NCI-H1092 (cell line): ENCODE data around the gene KCNT1.
"Not testable (repeated sequence)": the region's sequence is repeated elsewhere in the genome, so short reads cannot be mapped to it uniquely, and the experiment has no call there.

Experiments used
- DNase-seq: peaks from one replicate; lab custom pipeline; 2025; lab: John Stamatoyannopoulos, UW

The KCNT1 gene

DNA sequence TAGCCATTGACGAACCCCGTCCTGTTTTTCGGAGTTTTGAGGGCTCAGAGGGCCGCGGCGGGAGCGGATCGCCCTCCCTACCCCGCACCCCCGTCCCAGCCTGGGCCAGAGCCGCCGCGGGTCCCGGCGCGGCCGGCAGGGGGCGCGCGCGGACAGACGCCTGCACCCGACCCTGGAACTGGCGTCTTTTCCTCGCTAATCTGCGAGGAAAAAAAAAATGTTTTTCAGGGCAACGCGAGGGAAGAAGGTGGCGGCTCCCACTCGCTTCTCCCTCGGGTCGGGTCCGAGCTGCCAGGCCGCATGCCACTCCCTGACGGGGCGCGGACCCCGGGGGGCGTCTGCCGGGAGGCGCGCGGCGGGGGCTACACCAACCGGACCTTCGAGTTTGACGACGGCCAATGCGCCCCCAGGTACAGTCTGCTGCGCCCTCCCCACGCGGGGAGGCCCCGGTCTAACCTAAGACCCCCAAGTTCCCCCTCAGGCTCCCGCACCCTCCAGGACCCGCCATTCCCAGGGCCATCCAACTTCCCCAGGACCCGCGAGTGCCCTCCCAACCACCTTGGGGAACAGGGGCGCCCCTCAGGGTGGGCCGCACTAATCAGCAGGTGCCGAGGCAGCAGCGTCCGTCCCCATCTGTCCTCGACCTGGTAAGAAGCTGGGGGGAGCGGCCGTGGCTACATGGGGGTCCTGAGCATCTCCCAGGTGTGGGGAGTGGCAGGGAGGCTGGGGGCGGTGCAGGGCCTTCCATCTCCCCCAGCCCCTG is at the start of gene KCNT1:
KCNT1 (plus strand) TSS at position 227 of the 763 bp plus-strand sequence; CDS start at position 301, 74 bp downstream.
- DNase-seq, result no peak

DNA sequence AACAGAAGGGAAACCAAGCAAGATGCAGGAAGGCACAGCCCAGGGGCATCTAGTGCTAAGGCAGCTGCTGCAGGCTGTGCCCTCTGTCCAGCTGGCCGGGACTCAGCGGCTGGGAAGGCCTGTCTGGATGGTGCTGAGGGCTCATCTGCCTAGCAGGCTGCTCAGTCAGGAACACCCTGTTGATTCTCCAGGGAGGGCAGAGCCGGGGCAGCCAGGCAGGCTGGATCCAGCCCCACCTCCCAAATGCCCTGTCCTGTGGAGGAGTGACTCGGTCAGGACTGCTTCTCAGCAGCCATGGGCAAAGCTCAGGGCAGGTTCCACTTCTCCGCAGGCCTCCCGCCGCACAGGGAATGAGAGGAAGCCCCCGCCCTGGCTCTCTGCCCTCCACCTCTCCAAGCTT is 46.7 kb upstream of the KCNT1 start:
- DNase-seq, result no peak

DNA sequence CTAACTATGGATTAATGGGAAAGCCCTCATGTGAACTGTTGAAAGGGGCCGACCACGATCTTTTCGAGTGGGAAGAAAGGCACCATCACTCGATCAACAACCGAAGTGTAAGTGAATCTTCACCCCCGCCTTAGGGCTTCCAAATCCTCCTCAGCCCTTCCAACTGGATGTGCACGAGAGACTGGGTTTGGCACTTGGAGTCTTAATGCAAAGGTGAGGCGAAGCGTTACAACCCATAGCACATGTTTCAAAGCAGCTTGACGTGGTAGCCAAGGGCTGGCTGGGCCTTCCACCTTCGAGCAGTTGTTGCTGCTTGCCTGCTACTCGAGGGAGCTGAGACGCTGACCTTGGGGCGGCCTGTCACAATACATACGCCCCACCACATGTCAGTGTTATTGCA is 44.6 kb upstream of the KCNT1 start:
- no peak for DNase-seq

DNA sequence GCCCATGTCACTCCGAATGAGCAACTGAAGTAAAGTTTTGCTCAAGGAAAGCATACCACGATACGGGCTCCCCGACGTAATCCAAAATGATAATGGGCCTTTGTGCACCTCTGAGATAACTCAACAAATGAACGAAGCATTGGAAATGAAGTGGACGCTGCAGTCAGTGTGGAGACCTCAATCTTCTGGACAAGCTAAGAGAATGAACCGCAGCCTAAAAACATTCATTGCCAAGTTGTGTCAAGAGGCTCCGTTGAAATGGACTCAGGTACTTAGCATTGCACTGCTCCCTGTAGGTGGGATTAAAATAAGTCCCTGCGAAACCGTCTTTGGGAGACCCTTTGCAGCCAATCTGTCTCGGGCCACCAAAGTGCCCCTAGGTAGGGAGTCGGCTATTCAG is 42.7 kb upstream of the KCNT1 start:
- no peak for DNase-seq

DNA sequence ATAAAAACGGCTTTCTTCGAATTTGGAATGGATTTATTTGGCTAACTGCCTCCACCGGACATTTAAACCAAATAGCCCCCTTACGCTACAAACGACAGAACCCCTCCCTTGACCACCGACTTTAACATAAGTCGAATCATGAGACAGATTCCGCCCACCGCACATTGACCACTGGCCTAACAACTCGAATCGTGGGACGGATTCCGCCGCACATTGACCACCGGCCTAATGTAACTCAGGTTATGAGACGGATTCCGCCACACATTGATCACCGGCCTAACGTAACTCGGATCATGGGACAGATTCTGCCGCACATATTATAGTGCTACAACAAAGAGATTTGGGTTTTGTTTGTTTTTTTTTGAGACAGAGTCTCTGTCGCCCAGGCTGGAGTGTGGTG is 41.6 kb upstream of the KCNT1 start:
- DNase-seq, result no peak

DNA sequence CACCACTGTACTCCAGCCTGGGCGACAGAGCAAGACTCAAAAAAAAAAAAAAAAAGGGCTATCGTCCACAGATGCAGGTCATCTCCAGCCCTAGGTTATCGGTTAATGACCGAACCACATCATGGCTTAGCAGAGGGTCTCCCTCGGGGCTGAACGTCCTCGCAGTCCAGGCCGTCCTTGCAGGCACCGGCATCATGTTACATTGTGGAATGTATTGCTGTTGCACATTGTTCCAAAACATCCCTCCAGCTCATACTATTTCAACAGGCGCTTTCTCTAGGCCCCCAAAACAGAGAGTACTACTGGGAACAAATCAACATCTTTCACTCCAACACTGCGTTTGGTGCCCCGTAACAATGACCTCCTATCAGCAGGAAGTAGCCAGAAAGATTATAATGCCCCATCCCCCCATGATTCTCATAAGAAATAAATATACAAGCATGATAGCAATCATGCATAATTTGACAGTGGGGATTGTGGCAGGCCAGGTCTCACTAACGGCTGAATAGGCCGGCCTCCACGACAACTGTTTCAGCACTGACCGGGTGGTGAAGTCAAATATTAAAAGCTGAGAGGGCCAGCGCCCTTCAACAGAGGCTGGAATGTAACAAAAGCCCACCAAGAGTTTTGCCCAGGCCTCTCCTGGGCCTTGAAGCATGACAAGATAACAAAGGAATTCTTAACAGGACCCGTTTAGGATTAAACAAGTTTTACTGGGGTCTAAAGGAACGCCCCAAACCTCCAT is 40.0 kb upstream of the KCNT1 start:
- DNase-seq, result no peak

DNA sequence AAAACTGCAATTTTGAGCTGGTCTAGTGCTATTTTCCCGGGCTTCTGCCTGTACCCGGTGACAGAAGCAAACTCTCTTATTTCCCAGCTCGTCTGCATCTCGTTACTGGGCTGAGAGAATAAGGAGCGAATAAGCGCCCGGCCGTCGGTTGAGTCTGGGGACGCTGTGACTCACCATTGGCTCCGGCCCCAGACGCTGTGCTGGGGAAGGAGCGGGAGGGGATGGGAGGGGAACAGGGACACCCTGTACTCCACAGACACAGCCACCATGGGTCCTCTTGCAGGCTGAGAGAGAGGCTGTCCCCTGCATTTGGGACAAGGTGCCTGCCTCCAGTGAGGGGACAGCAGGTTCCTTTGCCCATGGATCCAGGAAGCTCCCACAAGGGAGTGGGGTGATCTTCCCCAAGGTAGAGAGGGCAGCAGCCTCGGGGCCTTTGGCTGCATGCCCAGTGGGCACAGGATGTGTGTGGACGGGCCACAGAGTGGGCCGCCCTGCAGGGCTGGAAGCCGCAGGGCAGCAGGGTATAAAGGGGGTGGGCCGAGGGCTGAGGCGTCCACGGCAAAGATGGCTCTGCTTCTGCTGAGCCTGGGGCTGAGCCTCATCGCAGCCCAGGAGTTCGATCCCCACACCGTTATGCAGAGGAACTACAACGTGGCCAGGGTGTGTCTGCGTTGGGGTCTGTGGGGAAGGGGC is 39.1 kb upstream of the KCNT1 start, which contains the start of gene LCN9:
LCN9 (plus strand) TSS at position 552 of the 693 bp plus-strand sequence; CDS start at position 565, 13 bp downstream.
- DNase-seq, result no peak

DNA sequence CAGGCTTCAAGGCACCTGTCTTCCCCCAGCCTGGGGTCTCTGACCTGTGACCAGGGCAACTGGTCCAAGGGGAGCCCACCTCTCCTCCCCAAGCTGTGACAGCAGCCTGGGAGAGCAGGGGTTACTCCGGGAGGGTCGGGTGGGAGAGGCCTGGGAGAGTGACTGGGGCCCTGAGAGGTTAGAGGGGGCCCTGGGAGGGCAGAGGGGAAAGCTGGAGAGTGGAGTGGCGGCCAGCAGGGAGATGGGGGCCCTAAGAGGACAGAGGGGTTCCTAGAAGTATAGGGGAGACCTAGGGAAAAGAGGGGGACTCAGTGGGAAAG is 38.6 kb upstream of the KCNT1 start:
- no peak for DNase-seq

DNA sequence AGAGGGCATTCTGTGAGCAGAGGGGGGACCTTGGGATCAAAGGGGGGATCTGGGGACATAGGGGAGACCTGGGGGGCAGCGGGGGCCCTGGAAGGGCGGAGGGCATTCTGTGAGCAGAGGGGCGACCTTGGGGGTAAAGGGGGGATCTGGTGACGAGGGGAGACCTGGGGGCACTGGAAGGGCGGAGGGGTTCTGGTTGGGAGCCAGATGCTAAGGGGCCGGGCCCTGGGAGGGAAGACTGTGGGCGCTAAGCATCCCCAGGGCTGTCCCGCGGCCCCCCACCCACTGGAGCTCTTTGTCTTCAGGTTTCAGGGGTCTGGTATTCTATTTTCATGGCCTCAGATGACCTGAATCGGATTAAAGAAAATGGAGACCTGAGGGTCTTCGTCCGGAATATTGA is 38.1 kb upstream of the KCNT1 start:
- DNase-seq, result no peak

DNA sequence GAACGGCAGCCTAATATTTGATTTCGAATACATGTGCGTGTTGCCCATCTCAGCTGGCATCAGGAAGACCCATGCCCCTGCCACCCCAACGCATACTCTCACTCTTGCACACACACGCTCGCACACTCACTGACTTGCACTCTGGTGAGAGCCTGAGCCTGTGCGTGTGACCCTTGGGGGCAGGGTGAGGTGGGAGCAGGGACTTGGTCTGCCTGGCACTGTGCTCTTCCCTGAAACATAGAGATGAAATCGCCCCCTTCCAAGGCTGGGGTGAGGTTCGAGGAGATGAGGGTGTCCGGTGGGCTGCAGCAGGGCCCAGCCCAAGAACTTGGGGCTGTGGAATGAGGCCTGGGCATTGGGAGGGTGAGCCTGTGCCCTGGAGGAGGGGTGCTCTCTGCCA is 37.7 kb upstream of the KCNT1 start:
- DNase-seq, result no peak

DNA sequence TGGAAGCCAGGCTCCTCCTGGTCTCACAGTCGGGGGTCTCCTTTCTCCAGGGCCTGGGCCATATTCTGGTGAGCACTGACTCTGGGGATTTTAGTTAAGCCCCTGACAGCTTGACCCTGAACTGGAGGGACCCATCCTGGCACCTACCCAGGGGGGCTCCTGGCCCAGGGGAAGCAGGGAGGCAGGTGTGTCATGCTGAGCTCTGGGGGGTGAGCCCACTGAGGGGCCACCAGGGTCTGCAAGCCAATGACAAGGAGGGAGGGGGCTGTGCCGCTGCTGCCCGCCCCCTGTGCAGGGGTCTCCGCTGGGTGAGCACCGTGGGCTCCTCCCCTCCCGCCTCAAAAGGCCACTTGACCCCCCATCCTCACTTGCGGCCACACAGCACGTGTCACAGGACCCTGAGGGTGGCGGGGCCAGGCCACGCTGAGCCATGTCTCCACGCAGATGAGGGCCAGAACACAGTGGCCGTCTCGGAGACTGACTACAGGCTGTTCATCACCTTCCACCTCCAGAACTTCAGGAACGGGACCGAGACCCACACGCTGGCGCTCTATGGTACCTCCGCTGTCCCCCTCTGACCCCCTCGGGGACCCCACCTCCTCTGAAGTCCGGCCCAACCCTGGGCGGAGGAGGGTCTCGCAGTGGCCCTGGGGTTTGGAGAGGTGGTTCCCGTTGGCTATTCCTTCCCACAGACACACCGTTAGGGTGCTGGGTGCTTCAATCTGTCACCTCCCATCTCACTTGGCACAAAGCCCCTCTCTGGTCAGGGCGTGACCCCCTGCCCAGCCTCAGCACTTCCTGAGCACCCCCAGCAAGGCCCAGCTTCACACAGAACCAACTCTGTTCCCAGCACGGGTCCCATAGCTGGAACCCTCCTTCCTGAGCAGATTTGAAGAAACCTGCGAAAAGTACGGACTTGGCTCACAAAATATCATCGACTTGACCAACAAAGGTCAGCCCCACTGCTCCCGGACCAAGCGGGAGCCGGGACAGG is 36.9 kb upstream of the KCNT1 start:
- DNase-seq, result no peak

DNA sequence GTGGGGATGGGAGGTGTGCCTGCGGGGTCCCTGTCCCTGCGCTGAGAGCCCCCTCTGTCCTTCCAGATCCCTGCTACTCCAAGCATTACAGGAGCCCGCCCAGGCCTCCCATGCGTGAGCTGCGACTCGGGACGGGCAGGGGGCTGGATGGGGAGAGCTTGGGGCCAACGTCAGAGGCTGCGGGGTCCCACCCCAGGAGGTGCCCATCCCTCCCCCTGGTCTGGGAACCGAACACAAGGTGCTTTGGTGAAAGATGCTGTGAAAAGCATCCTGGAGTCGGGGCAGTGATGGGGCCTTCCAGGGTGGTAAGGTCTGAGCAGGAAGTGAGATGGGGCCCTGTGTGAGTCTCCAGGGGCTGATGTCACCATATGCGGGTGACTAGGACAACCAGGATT is 36.2 kb upstream of the KCNT1 start:
- DNase-seq, result no peak

DNA sequence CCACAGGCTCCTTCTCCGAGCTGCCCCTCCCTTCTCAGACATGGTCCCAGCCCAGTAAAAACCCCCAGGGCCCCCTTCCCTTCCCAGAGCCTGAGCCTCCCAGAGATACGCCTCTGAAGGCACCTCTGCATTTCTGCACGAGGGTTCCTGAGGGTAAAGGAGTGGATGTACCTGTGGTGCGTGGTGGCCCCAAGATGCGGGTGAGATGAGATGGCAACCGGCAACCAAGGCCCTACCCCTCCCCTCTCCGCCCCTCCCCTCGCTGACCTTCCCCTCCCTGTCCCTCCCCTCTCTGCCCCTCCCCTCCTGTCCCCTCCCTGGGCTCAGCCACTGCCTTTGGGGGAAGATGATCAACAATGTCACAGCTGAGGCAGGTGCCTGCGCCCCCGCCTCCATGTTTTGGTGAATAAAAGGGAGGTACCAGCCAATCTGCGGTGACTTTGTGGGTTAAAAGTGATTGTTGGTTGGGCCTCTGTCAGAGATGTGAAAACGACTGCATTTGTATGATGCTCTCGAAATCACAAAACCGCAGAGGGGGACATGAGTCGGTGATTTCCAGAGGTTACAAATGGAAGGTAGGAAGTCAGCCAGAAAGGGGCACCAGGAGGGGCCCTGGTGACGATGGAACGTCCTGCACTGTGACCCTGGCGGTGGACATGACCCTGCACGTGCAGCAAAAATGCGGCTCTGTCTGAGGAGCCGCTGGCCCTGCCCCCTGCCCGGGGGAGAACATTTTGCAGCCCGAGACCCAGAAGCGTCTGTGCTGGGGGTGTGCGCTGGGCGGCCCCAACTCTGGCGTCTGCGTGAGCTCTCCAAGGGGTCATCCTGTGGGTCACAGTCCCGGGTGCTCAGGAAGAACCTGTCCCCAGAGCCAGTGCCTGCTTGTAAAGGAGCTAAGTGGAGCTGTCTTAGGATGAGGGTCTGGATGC is 35.2 kb upstream of the KCNT1 start:
- no peak for DNase-seq

DNA sequence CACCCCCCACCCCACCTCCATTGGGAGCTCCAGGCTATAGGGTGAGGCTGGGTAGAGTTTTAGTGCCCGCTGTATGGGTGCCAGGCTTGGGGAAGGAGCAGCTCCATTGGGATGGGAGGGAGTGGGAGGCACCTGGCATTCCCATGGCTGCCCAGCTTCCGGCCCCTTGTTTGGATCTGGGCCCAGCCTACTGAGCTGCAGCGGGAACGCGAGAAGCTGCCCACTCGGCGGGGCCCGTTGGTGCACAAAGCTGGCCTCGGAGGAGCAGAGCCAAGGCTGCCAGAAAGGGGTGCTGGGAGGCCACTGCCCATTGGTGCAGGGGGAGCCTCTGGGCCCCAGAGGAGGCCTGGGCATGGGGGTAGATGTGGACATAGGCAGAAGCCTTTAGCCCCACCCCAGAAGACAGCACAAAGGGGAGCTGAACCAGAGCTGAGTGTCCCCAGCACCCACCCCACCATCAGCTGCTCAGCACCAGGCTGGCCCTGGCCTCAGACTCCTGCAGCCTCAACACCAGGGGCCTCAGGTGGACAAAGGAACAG is 34.5 kb upstream of the KCNT1 start:
- DNase-seq, result no peak

DNA sequence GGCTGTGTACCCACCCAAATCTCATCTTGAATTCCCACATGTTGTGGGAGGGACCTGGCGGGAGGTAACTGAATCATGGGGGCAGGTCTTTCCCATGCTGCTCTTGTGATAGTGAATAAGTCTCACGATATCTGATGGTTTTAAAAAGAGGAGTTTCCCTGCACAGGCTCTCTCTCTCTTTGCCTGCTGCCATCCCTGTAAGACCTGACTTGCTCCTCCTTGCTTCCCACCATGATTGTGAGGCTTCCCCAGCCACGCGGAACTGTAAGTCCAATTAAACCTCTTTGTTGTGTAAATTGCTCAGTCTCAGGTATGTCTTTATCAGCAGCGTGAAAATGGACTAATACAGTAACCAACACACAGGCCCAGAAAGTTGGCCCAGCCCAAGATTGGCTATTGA is 33.0 kb upstream of the KCNT1 start:
- not testable (repeated sequence) for DNase-seq

DNA sequence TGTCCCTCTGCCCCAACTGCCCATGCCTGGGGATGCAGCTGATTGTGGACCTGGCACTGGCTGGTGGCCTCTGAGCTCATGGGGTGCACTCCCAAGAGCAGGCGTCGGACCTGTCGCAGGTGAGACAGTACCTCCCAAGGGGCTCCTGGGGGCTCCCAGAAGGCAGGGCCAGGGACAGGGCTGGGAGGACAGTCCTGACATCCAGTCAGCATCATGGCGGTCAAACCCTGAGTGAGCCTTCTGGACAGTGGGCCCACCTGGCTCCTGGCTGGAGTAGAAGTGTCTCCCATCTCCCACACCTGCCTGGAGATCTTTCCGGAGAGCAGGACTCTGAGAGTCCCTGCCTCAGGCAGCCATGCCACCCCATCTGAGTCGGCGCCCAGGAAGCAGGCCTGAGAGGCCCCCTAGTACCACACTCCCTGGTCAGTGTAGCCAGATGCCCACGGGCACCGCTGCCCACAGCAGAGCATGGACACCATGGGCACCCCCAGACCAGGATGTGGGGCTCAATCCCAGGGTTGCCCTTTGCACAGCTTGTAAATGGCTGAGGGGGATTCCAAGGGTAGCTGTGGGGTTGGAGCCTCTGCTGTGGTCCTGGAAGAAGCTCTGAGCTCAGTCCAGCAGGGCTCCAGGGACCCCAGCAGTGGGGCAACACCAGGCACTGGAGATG is 32.2 kb upstream of the KCNT1 start:
- no peak for DNase-seq

DNA sequence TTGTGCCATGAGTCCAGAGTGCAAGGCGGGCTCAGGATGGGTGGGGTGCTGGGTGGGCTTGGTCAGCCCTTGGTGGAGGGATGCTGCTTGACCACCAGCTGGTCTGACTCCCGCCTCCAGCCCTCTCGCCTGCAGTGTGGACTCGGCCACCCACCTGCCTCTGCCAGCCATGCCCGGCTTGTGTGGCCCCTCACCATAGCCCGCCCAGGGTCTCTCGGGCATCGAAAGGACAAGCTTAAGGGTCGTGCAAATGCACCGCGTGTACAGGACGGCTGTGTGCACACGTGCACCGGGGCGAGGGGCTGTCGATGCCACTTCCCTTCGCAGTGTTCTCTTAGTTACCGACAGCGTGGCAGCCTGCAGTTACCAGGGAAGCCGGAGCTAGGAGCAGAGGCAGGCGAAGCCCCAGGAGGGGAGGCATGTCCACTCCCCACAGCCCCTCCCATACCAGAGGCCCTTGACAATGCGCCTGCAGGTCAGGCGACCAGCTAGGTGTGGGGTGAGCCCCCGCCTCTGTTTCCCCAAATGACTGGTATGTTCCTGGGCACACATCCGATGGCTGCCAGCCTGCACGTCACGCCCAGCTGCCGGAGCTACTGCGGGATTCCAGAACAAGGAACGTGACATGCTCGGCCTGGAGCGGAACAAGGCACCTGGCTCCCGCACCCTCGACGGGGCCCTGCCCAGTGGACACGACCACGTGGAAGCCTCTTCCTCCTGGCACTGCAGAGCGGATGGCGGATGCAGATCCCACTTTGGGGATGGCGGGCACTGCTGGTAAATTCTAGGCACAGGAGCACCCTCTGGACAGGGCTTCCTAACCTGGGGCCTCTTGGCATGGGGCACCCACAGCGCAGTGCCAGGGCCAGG is 31.0 kb upstream of the KCNT1 start:
- no peak for DNase-seq

DNA sequence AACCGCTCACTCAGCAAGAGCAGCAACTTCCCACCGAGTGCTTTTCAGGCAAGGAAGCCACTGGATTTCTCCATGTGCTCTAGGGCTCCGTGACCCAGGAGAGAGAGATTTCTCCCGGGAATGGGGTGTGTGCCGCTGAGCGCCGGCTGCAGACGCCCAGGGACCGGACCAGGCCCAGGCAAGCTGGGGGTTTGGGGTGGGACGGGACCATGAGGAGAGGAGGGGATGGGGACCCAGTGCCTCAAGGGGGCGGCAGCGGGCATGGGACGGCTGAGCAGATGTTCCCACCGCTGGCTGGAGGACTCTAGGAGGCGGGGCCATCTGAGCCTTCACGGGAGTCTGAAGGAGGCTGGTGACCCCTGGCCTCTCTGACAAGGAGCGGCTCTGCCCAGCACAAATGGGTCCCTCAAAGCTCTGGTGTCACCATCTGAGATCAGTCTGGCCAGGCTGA is 30.4 kb upstream of the KCNT1 start:
- DNase-seq, result no peak

DNA sequence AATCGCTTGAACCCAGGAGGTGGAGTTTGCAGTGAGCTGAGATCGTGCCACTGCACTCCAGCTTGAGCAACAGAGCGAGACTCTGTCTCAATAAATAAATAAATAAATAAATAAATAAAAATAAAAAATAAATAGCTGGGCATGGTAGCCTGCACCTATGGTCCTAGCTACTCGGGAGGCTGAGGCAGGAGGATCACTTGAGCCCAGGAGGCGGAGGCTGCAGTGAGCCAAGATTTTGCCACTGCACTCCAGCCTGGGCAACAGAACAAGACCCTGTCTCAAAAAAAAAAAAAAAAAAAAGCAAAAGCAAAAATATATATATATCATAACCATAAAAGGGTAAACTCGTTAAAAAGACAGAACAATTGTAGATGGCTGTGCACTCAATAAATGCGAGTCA is 29.2 kb upstream of the KCNT1 start:
- not testable (repeated sequence) for DNase-seq
